ENCODE measurements around the gene AGBL4.

GRCh38 chr1:49234988-49235387, 788.8 kb downstream of the AGBL4 start:
- TF ChIP-seq TAF1 (IDR thresholded peaks at IDR 0.05; ENCODE audit: borderline replicate concordance, insufficient read depth, low read length) (no peak), POLR2AphosphoS5 (IDR thresholded peaks at IDR 0.05; ENCODE audit: low read depth, low read length) (no peak), REST (IDR thresholded peaks at IDR 0.05; ENCODE audit: insufficient read depth in 1 of 2, low read depth in 2 of 2, low read length in 2 of 2) (no peak), SIN3A (IDR thresholded peaks at IDR 0.05; ENCODE audit: borderline replicate concordance, insufficient read depth, low read length) (no peak)
